ENCODE data around the gene TIGD6. TPM values are rescaled to one million over a fixed set of nuclear protein-coding genes. Genes with fewer than 3 reads are reported as not detected.

Gene TIGD6
- total RNA-seq, 1 experiment from 2014 or later = 2.1 TPM

DNA sequence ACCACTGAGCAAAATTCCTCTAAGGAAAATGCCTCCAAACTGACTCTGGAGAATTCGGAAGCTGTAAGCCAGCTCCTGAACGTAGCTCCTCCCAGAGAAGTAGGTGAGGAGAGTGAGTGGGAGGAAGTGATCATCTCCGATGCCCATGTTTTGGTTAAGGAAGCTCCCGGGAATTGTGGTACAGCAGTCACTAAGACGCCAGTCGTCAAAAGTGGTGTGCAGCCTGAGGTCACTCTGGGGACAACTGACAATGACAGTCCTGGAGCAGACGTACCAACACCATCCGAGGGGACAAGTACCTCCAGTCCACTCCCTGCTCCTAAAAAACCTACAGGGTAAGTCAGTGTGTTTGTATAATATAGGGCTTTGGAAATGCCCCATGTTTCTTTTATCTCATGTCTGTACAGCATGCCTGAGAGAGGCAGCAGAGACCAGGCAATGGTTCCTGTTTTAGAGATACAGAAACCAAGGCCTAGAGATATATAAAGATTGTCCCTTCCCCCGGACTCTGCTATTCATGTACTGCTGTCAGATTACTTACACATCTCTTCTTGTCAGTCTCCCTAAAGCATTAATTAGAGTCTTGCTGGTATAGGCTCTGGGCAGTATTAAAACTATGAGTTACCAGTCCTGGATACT is 24.0 kb upstream of the TIGD6 start:
- ChIA-PET CTCF (no interaction called here), POLR2A (no interaction called here), RAD21 (ENCODE audit: low non-redundant PET in 1 of 2, low total read pairs in 2 of 2, uncharacterized antibody in 2 of 2, unreplicated experiment in 2 of 2) (no interaction called here)
- TF ChIP-seq, protein P1, sequence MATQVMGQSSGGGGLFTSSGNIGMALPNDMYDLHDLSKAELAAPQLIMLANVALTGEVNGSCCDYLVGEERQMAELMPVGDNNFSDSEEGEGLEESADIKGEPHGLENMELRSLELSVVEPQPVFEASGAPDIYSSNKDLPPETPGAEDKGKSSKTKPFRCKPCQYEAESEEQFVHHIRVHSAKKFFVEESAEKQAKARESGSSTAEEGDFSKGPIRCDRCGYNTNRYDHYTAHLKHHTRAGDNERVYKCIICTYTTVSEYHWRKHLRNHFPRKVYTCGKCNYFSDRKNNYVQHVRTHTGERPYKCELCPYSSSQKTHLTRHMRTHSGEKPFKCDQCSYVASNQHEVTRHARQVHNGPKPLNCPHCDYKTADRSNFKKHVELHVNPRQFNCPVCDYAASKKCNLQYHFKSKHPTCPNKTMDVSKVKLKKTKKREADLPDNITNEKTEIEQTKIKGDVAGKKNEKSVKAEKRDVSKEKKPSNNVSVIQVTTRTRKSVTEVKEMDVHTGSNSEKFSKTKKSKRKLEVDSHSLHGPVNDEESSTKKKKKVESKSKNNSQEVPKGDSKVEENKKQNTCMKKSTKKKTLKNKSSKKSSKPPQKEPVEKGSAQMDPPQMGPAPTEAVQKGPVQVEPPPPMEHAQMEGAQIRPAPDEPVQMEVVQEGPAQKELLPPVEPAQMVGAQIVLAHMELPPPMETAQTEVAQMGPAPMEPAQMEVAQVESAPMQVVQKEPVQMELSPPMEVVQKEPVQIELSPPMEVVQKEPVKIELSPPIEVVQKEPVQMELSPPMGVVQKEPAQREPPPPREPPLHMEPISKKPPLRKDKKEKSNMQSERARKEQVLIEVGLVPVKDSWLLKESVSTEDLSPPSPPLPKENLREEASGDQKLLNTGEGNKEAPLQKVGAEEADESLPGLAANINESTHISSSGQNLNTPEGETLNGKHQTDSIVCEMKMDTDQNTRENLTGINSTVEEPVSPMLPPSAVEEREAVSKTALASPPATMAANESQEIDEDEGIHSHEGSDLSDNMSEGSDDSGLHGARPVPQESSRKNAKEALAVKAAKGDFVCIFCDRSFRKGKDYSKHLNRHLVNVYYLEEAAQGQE (IDR thresholded peaks at IDR 0.05; ENCODE audit: low read depth) = no peak
- TF ChIP-seq RAD21 (IDR thresholded peaks at IDR 0.05; ENCODE audit: low read depth) = no peak
- no peak for TF ChIP-seq SRF (IDR thresholded peaks at IDR 0.05; ENCODE audit: low read depth)
- TF ChIP-seq, protein P2, sequence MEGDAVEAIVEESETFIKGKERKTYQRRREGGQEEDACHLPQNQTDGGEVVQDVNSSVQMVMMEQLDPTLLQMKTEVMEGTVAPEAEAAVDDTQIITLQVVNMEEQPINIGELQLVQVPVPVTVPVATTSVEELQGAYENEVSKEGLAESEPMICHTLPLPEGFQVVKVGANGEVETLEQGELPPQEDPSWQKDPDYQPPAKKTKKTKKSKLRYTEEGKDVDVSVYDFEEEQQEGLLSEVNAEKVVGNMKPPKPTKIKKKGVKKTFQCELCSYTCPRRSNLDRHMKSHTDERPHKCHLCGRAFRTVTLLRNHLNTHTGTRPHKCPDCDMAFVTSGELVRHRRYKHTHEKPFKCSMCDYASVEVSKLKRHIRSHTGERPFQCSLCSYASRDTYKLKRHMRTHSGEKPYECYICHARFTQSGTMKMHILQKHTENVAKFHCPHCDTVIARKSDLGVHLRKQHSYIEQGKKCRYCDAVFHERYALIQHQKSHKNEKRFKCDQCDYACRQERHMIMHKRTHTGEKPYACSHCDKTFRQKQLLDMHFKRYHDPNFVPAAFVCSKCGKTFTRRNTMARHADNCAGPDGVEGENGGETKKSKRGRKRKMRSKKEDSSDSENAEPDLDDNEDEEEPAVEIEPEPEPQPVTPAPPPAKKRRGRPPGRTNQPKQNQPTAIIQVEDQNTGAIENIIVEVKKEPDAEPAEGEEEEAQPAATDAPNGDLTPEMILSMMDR (IDR thresholded peaks at IDR 0.05 in 2 of 3, conservative IDR thresholded peaks at IDR 0.05 in 1 of 3; ENCODE audit: borderline replicate concordance in 1 of 3, insufficient read depth in 1 of 3, low read depth in 2 of 3, low read length in 2 of 3) = no peak
- TF ChIP-seq EZH2phosphoT487 (IDR thresholded peaks at IDR 0.05; ENCODE audit: borderline replicate concordance) = no peak
- TF ChIP-seq, protein P3, sequence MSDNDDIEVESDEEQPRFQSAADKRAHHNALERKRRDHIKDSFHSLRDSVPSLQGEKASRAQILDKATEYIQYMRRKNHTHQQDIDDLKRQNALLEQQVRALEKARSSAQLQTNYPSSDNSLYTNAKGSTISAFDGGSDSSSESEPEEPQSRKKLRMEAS (IDR thresholded peaks at IDR 0.05) = no peak
- TF ChIP-seq POLR2AphosphoS5 (IDR thresholded peaks at IDR 0.05; ENCODE audit: low read depth, low read length) = no peak
- TF ChIP-seq, protein P4, sequence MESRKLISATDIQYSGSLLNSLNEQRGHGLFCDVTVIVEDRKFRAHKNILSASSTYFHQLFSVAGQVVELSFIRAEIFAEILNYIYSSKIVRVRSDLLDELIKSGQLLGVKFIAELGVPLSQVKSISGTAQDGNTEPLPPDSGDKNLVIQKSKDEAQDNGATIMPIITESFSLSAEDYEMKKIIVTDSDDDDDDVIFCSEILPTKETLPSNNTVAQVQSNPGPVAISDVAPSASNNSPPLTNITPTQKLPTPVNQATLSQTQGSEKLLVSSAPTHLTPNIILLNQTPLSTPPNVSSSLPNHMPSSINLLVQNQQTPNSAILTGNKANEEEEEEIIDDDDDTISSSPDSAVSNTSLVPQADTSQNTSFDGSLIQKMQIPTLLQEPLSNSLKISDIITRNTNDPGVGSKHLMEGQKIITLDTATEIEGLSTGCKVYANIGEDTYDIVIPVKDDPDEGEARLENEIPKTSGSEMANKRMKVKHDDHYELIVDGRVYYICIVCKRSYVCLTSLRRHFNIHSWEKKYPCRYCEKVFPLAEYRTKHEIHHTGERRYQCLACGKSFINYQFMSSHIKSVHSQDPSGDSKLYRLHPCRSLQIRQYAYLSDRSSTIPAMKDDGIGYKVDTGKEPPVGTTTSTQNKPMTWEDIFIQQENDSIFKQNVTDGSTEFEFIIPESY (IDR thresholded peaks at IDR 0.05; ENCODE audit: extremely low read depth, insufficient replicate concordance, low read length) = no peak
- TF ChIP-seq SP1 (IDR thresholded peaks at IDR 0.05; ENCODE audit: low read depth) = no peak
- no peak for TF ChIP-seq YY1 (IDR thresholded peaks at IDR 0.05; ENCODE audit: extremely low read depth, insufficient replicate concordance, low read depth, low read length)
- no peak for TF ChIP-seq ZNF274 (IDR thresholded peaks at IDR 0.05; ENCODE audit: low read depth, low read length)
- DNase-seq (ENCODE audit: low read depth, low spot score) (no peak), ATAC-seq (no peak)
- intact Hi-C loops (cut with micrococcal nuclease) = no loop called here
- Histone ChIP-seq H3K4me1 (ENCODE audit: control insufficient read depth in 1 of 2, insufficient read depth in 2 of 2, low read length in 2 of 2) (peaks cover 37 to 49% of the 10 kb centered on the region in 2 experiments), H3K4me2 (ENCODE audit: low read length) (no peak overlapping the region), H3K27ac (ENCODE audit: low read depth, low read length) (no peak overlapping the region), H3K36me3 (ENCODE audit: control insufficient read depth in 1 of 2, insufficient read depth in 2 of 2, low read length in 2 of 2) (peaks cover 26 to 50% of the 10 kb centered on the region in 2 experiments), H4K20me1 (ENCODE audit: insufficient read depth) (no peaks in the 10 kb centered on the region), H3K9me2 (ENCODE audit: insufficient read depth) (no peaks in the 10 kb centered on the region), H3K9ac (ENCODE audit: low read length) (no peak overlapping the region), H3K27me3 (ENCODE audit: insufficient read depth, low read length) (no peaks in the 10 kb centered on the region), H3K4me3 (replicated peaks in 1 of 2; ENCODE audit: low read depth in 1 of 2, low read length in 2 of 2) (no peak overlapping the region), H2AFZ (ENCODE audit: low read depth, low read length, poor library complexity, severe bottlenecking) (no peak overlapping the region), H3K9me3 (ENCODE audit: control insufficient read depth in 1 of 2, insufficient read depth in 1 of 2, low read depth in 1 of 2, low read length in 2 of 2) (no peaks in the 10 kb centered on the region), H3K79me2 (ENCODE audit: insufficient read depth, low read length) (peaks cover 63% of the 10 kb centered on the region)
- BruUV-seq (replicated peaks) = no TSS peak

Measured in HCT116 (cell line).